Rectal smooth muscle tissue (tissue), 1 donor: Measurements from ENCODE around the gene FSIP1.

Experiments used
- H3K27ac ChIP-seq: one replicate; pipeline ENCODE4 v1.7.0; 2013; ENCODE audit warnings: low read depth, low read length, inconsistent platforms
- H3K27me3 ChIP-seq: one replicate; pipeline ENCODE4 v1.7.0; 2013; ENCODE audit warnings: low read length; ENCODE audit not compliant: control insufficient read depth, insufficient read depth
- H3K36me3 ChIP-seq: one replicate; pipeline ENCODE4 v1.7.0; 2013; ENCODE audit warnings: low read length; ENCODE audit not compliant: control insufficient read depth, insufficient read depth
- H3K4me1 ChIP-seq: one replicate; pipeline ENCODE4 v1.7.0; 2013; ENCODE audit warnings: low read length; ENCODE audit not compliant: control insufficient read depth, insufficient read depth
- H3K4me3 ChIP-seq: one replicate; pipeline ENCODE4 v1.7.0; 2013; ENCODE audit warnings: low read length
- H3K9ac ChIP-seq: one replicate; pipeline ENCODE4 v1.7.0; 2013; ENCODE audit warnings: low read length

FSIP1 gene

DNA sequence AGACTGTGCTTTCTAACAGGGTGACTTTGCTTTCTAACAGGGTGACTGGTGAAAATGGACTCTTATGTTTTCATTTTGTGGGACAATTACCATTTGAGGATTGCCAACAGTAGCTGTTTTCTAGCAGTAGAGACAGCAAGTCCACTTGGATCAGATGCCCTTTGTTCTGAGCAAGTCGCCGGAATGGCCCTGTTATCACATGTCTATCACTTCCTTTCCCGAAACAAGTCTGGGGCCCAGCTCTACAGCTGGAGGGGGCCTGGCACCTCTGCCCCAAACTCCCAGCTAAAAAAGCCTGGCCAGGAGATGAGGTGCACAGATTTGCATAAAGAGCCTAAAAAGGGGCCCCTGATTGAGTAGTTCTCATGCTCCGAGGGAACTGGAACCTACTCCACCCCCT lies 157.2 kb downstream of the FSIP1 start:
- H3K36me3 ChIP-seq, result no peaks in the 10 kb centered on the region
- H3K4me1 ChIP-seq, result peaks cover 9% of the 10 kb centered on the region
- no peak overlapping the region for H3K27ac ChIP-seq
- H3K27me3 ChIP-seq, result no peaks in the 10 kb centered on the region
- H3K9ac ChIP-seq, result no peak overlapping the region
- H3K4me3 ChIP-seq, result no peak overlapping the region

DNA sequence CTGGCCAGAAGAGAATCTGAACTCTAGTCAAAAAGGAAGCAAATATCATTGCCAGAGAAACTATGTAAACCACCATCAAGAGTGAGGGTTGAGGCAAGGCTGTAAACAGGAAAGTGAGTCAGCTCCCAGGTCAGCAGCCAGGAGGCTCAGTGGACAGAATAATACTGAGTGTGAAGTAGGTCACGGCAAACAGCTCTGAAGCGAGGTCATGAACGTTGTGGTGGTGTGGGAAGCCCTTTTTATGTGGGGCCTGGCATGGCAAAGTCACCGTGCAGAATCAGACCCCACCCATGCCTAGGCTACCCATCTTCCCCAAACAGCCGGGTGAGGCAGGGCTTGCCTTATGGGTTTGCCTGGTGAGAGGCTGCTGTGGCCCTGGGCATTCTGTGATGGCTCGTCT lies 157.8 kb downstream of the FSIP1 start:
- H3K27ac ChIP-seq, result no peak overlapping the region
- H3K27me3 ChIP-seq, result no peaks in the 10 kb centered on the region
- H3K4me3 ChIP-seq, result no peak overlapping the region
- no peak overlapping the region for H3K9ac ChIP-seq
- peaks cover 9% of the 10 kb centered on the region for H3K4me1 ChIP-seq
- no peaks in the 10 kb centered on the region for H3K36me3 ChIP-seq

GRCh38 chr15:39623529-39623931 lies 159.1 kb downstream of the FSIP1 start:
- no peaks in the 10 kb centered on the region for H3K27me3 ChIP-seq
- H3K4me3 ChIP-seq, result no peak overlapping the region
- no peak overlapping the region for H3K27ac ChIP-seq
- H3K36me3 ChIP-seq, result no peaks in the 10 kb centered on the region
- peaks cover 9% of the 10 kb centered on the region for H3K4me1 ChIP-seq
- H3K9ac ChIP-seq, result no peak overlapping the region

- Histone ChIP-seq H3K4me1 (peaks cover 9% of the 10 kb centered on the region), H3K4me3 (no peak overlapping the region), H3K36me3 (no peaks in the 10 kb centered on the region), H3K9ac (no peak overlapping the region), H3K27me3 (no peaks in the 10 kb centered on the region), H3K27ac (no peak overlapping the region)
These were observed 159.8 kb downstream of the FSIP1 start for GRCh38 chr15:39622660-39623516.

DNA sequence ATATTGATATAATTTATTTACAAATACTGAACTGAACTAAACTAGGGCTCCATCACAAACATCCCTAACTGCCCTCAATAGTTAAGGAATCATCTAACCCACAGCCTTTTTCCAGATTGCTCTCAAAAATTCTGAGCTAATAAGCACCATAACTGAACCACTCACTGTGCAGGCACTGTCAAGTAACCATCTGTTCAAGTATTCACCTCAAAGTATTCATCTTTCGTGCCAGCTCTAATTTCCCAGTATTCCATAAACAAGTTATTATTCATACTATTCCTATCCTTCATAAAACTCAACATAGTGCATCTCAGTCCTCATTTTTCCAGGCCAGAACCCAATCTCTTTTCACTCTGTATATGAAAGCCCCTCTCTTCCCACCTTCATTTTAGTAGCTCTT lies 160.7 kb downstream of the FSIP1 start:
- Histone ChIP-seq H3K9ac (no peak overlapping the region), H3K36me3 (no peaks in the 10 kb centered on the region), H3K27me3 (no peaks in the 10 kb centered on the region), H3K4me1 (peaks cover 9% of the 10 kb centered on the region), H3K27ac (no peak overlapping the region), H3K4me3 (no peak overlapping the region)

DNA sequence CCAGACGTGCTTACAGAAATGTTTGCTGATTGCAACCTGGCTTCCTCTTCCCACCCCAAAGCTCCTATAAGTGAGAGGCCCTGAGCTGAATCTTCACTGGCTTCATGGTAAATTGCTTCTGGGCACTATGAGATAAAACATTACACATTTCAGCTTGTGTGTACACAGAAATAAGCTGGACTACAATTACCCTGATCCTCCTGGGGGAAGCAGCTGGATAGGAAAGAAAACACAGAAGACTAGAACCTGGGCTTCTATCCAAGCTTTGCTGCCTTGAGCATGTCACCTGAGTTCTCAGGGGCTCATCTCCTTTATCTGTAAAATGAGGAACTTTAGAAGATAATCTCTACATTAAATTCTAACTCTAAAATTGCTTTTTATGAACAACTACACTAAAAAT lies 161.4 kb downstream of the FSIP1 start:
- Histone ChIP-seq H3K27me3 (no peaks in the 10 kb centered on the region), H3K4me1 (peaks cover 9% of the 10 kb centered on the region), H3K9ac (no peak overlapping the region), H3K27ac (no peak overlapping the region), H3K4me3 (no peak overlapping the region), H3K36me3 (no peaks in the 10 kb centered on the region)

DNA sequence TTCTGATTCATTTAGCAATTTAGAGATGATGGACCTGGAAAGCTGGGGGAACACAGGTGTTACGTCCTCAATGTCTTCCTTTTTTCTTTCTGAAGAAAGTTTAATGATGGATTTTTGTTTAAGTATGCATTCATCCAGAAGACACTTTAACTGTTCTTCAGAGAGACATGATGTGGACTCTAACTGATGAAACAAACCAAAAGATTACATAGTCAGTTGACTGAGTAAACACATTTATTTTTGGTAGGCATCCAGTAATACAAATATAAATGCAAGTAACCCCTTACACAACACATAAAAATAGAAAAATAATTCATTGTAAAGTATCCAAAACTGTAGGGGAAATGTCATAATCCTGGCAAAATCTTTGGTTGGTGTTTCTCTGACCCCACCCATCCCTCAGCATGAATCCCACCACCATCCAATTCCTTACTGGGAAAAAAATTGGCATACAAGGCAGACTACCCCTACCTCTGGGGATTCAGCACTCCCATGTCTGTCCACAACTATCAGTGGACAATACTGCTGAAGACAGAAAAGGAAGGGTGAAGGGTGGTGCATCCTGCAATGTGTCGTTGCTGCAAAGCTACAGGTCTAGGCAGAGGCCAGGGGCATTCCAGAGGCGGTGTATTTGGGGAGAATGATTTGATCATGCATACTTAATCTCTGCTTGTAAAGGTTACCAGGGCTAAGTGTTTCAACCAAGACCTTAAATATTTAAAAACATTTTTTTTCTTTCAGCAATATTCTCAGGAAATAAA lies 164.4 kb downstream of the FSIP1 start:
- Histone ChIP-seq H3K4me1 (peaks cover 3% of the 10 kb centered on the region), H3K9ac (no peak overlapping the region), H3K27me3 (no peaks in the 10 kb centered on the region), H3K4me3 (no peak overlapping the region), H3K36me3 (no peaks in the 10 kb centered on the region), H3K27ac (no peak overlapping the region)

DNA sequence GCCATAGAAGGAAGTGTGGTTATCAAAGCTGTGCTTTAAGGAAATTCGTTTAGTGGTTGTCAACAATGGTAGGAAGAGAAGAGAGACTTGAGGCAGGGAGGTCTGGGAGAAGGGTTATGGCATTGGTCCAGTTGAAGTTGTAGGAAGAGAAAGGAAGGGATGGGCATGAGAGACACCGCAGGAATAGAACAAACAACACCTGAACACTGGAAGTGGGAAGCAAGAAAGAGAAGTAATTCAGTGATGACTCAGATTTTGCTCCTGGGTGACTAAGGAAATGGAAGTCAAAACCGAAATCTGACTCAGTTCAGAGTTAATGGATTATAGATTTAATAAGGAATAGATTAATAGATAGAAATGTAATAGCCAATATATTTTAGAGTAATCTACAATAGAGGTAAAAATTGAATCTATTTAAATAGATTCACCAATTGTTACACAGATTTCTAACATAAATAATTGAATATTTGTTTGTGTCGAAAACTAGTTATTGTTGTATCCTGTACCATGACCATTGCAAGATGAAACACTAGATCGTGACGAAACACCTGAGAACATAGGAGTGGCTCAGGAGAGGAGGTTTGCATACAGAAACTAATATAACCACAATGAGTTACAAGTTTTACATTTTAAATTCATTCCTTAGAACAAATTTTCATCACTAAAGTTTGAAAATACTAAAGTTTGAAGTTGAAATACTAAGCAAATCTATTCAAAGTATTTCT lies 165.7 kb downstream of the FSIP1 start:
- Histone ChIP-seq H3K27me3 (no peaks in the 10 kb centered on the region), H3K4me1 (no peaks in the 10 kb centered on the region), H3K27ac (no peak overlapping the region), H3K4me3 (no peak overlapping the region), H3K36me3 (no peaks in the 10 kb centered on the region), H3K9ac (no peak overlapping the region)

- Histone ChIP-seq H3K4me3 (no peak overlapping the region), H3K27me3 (no peaks in the 10 kb centered on the region), H3K9ac (no peak overlapping the region), H3K4me1 (no peaks in the 10 kb centered on the region), H3K27ac (no peak overlapping the region), H3K36me3 (no peaks in the 10 kb centered on the region)
These were observed 168.8 kb downstream of the FSIP1 start for GRCh38 chr15:39613861-39614260.

DNA sequence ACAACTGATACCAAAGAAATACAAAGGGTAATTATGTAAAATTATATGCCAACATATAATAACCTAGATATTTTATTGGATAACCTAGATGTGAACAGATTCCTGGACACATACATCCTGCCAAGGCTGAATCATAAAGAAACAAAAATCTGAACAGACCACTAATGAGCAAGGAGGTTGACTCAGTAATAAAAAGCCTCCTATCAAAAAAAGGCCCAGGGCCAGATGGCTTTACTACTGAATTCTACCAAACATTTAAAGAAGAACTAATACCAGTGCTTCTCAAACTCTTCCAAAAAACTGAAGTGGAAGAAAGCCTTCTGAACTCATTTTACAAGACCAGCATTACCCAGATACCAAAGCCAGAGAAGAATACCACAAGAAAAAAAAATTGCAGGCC lies 169.4 kb downstream of the FSIP1 start:
- no peaks in the 10 kb centered on the region for H3K36me3 ChIP-seq
- no peaks in the 10 kb centered on the region for H3K27me3 ChIP-seq
- no peak overlapping the region for H3K9ac ChIP-seq
- H3K27ac ChIP-seq, result no peak overlapping the region
- H3K4me1 ChIP-seq, result no peaks in the 10 kb centered on the region
- H3K4me3 ChIP-seq, result no peak overlapping the region

DNA sequence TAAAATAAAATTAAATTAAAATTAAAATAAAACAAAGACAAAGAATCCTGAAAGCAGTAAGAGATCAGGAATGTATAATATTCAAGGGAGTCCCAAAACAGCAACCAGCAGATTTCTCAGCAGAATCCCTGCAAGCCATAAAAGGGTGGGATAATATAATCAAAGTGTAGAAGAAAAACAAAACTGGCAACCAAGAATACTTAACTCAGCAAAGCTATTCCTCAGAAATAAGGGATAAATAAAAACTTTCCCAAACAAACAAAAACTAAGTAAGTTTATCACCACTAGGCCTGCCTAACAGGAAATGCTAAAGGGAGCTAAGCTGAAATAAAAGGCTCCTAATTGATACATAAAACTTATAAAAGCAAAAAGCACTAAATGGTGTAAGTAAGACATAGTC lies 172.0 kb downstream of the FSIP1 start:
- no peak overlapping the region for H3K27ac ChIP-seq
- H3K4me3 ChIP-seq, result no peak overlapping the region
- H3K27me3 ChIP-seq, result no peaks in the 10 kb centered on the region
- H3K4me1 ChIP-seq, result no peaks in the 10 kb centered on the region
- H3K36me3 ChIP-seq, result no peaks in the 10 kb centered on the region
- H3K9ac ChIP-seq, result no peak overlapping the region

DNA sequence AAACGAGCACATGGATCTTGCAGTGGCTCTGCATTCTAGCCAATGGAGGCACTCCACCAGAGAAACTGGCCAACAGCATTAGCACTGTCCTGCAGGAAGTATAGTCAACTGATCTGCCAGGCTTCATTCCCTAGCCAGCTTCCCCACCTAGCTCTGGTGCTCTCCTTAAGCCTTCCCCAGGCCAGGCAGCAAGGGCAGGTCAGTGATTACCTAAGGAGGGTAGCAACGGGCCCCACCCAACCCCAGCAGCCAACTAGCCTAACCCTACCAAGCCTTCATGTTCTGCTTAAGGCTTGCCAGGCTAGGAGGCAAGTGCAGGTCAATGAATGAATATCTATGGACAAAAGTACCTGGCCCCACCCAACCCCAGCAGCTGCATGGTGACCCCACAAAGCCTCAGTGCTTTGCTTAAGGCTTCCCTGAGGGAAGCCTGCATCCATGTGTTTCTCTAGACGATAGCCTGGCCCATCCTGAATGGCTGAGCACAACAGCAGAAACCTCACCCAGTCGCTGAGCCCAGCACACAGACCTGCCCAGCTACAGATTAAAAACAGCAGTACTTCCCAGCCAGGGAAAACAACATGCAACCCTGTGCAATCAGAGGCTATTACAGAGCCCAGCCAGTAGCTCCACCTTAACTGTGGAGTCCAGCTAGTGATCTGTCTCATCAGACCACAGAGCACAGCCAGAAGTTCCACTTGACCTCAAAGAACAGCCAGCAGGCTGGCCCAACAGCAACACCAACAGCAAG lies 173.3 kb downstream of the FSIP1 start:
- Histone ChIP-seq H3K36me3 (no peaks in the 10 kb centered on the region), H3K4me1 (no peaks in the 10 kb centered on the region), H3K9ac (no peak overlapping the region), H3K4me3 (no peak overlapping the region), H3K27ac (no peak overlapping the region), H3K27me3 (no peaks in the 10 kb centered on the region)
